ENCODE data around the gene NDOR1.

Gene NDOR1

GRCh38 chr9:137263506-137263905 is 58.0 kb downstream of the NDOR1 start:
- H3K4me3 ChIP-seq (ENCODE audit: low read length), result no peak overlapping the region
- no peak for DNase-seq (ENCODE audit: low read depth)
- TF ChIP-seq CTCF (IDR thresholded peaks at IDR 0.05; ENCODE audit: insufficient read depth, low read depth, low read length, missing control alignments), result no peak

GRCh38 chr9:137264067-137264466 is 58.6 kb downstream of the NDOR1 start:
- no peak overlapping the region for H3K4me3 ChIP-seq (ENCODE audit: low read length)

GRCh38 chr9:137265496-137266161 is 60.1 kb downstream of the NDOR1 start:
- H3K4me3 ChIP-seq (ENCODE audit: low read length), result no peak overlapping the region
- no peak for DNase-seq (ENCODE audit: low read depth)
- TF ChIP-seq CTCF (IDR thresholded peaks at IDR 0.05; ENCODE audit: insufficient read depth, low read depth, low read length, missing control alignments), result no peak

More at GRCh38 chr9:137264067-137264466, 58.6 kb downstream of the NDOR1 start:
- TF ChIP-seq CTCF (IDR thresholded peaks at IDR 0.05; ENCODE audit: insufficient read depth, low read depth, low read length, missing control alignments), result no peak
- DNase-seq (ENCODE audit: low read depth), result no peak

GRCh38 chr9:137266162-137266527 is 60.6 kb downstream of the NDOR1 start:
- no peak for TF ChIP-seq CTCF (IDR thresholded peaks at IDR 0.05; ENCODE audit: insufficient read depth, low read depth, low read length, missing control alignments)
- H3K4me3 ChIP-seq (ENCODE audit: low read length), result no peak overlapping the region
- DNase-seq (ENCODE audit: low read depth), result no peak

Data from epithelial cell of esophagus (primary cell).